ENCODE data around the gene SRD5A1.

The SRD5A1 gene

GRCh38 chr5:6632888-6633468 is at the start of gene SRD5A1, which contains the start of gene NSUN2:
TSS of gene SRD5A1 (plus strand) at chr5:6633440. CDS start at chr5:6633577, 137 bp downstream.
TSS of gene NSUN2 (minus strand) at chr5:6633044. CDS start at chr5:6632979, 65 bp downstream.
- DNase-seq = peak; percentile 83

DNA sequence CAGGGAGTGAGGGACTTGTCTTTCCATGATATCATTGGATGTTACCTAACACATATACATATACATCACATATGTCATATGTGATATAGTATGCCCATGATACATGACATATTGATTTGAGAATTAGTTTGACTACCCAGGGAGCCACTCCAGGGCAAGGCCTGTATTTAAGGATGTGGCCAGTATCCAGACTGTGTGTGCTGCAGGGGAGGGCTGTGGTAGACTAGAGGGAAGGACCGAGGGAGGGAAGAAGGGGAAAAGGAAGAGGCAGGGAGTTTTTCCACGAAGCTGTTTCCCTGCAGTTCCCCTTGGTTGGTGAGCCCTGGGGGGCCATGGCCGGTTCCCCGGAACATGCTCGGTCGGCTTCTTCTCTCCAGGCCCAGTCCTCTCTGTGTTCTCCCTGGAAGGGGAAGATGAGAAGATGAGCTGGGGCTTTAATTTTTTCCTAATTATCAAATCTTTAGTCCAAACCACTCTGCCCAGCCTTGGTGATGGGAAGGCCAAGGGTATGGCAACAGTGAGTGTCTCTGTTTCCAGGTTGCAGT is 49.1 kb upstream of the SRD5A1 start:
- DNase-seq = no peak

DNA sequence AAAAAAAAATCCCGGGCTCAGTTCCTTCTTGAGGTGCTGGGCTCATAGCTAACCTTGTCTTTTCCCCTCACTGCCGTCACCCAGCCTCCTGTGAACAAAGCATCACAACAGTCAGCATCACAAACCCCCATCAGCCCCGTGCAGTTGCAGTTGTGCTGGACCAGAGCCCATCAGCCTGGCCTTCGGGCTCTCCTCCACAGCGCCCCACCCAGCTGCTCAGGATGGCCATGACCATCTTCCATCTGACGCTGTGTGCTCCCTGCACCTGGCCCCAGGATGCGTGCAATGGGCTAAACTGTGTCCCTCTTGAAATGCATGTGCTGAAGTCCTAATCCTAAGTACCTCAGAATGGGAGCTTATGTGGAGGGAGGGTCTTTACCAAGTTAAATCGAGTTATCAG is 48.5 kb upstream of the SRD5A1 start:
- DNase-seq = no peak

- DNase-seq = no peak
Measured at GRCh38 chr5:6585168-6585567, 48.1 kb upstream of the SRD5A1 start.

GRCh38 chr5:6585939-6586646 is 47.1 kb upstream of the SRD5A1 start:
- DNase-seq = no peak

DNA sequence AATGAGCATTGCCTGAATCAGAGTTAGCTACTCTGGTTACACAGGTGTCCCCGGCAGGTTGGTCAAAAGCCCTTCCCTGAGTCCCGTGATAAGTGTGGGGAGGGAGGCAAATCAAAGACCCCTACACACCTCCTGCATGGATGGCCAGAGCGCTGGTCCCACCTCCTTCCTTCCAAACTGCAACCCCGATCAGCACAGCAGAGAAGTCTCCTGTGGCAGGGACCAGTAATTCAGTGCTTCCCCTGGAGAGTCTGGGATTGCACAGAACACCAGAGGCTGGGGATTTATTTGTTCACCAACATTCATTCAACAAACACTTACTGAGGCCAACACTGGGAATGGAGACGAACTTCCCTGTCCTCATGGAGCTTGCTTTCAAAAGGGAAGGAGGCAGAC is 46.6 kb upstream of the SRD5A1 start:
- no peak for DNase-seq

DNA sequence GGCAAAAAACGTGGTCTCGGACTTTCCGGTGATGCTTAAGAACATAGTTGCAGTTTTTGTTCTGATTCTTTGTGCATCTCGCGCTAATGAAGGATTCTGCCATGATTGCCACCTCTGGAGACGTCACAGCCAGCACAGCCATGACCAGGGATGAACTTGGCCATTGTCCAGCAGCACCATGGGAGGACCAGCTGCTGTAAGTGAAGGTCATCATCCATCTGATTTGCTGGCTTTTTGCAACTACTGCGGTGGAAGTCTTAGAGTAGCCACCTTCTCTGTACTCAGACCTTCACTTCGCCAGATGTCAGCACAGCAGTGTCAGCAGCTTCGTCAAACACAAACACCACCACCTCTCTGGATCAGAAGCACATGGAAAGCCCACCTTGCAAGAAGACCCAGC is 46.1 kb upstream of the SRD5A1 start:
- no peak for DNase-seq

DNA sequence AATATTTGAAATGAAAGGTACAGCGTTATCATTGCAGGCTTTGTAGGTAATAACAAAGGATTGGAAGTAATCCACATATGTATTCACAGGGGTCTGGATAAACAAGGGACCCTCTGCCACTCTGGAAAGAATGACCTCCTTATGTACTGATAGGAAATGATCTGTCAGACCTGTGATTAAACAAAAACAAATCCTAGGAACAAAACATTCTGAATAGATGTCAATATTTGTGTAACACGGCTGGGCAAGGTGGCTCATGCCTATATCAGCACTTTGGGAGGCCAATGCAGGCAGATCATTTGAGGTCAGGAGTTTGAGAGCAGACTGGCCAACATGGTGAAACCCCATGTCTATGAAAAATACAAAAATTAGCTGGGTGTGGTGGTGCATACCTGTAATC is 42.7 kb upstream of the SRD5A1 start:
- DNase-seq = no peak

DNA sequence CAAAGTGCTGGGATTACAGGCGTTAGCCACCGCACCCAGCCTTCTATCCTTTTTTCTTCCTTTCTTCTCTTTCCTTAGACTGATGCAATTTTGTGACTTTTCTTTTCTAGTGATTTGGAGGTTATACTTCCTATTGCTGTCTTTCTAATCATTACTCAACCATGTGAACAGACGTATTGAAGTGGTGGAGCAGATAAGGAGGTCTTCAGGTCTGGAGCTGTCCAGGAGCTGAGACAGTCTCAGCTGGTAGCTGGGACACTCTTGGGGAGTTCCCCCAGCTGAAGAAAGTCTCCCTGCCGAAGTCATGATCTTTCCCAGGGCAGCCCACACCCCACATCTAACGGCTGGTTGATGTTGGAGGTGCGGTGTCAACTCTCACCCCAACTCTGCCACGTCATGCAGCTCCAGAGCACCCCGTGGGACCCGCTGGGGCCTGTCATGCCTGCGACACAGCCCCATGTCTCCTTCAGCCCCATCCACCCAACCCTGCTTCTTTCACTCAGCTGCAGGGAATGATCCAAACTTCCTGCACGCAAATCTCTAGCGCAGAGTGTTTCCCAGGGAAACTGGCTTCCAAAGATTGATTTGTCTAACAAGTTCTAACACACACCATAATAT is 41.5 kb upstream of the SRD5A1 start:
- DNase-seq = no peak

- DNase-seq = no peak
Measured at GRCh38 chr5:6592601-6593000, 40.6 kb upstream of the SRD5A1 start.

GRCh38 chr5:6593148-6594016 is 39.9 kb upstream of the SRD5A1 start:
- no peak for DNase-seq

DNA sequence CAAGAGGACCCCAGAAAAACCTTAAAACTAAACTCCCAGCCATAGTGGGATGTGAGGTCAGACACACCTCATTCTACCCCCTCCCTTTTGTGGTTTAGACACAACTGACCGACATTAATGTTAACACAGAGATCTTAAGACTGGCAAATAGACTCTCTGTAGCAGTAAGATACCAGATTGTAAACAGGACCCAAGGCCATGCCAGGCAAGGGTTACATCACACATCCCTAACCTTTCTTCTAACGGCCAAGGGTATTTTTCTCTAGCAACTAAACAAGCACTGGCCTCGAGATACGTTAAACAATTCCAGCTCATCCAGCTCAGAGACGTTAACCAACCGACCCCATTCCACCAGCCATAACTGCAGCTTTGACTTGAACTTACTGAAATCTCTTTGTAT is 39.2 kb upstream of the SRD5A1 start:
- no peak for DNase-seq

- DNase-seq = no peak
Measured at GRCh38 chr5:6595405-6595804, 37.8 kb upstream of the SRD5A1 start.

DNA sequence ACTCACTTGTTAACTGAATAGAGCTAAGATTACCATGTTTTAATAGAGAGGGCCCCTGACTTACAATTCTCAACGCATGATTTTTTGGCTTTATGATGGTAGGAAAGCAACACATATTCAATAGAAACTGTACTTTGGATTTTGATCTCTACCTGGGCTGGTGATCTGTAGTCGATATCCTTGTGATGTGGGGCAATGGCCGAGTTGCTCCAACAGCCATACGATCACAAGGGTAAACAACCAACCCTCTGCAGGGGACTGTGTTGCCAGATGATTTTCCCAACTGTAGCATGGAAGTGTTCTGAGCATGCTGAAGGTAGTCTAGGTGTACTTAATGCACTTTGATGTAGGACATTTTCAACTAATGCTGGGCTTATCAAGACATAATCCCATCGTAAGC is 36.9 kb upstream of the SRD5A1 start:
- DNase-seq = no peak

GRCh38 chr5:6597557-6597956 is 35.7 kb upstream of the SRD5A1 start:
- no peak for DNase-seq

GRCh38 chr5:6598351-6598900 is 34.8 kb upstream of the SRD5A1 start:
- no peak for DNase-seq

DNA sequence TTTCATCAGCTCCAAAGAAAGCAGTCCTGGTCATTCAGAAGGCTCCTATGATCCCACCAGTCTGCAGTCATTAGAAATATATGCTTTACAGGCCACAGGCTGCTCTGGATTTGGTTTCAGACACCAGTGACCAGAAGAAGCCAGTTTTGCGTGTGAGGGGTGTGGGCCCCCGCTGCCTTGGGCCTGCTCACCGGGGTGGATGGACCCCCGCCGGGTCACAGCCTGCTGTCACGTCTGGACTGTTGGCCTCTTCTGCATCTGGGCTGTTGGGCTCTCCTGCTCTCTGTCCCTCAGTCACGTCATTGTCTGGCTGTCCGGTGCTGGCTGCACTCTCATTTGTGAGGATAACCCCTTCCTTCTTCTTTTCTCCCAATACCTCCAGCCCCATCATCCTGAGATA is 33.5 kb upstream of the SRD5A1 start:
- no peak for DNase-seq

GRCh38 chr5:6601271-6601670 is 32.0 kb upstream of the SRD5A1 start:
- DNase-seq = no peak

- DNase-seq = no peak
Measured at GRCh38 chr5:6601816-6602215, 31.4 kb upstream of the SRD5A1 start.

DNA sequence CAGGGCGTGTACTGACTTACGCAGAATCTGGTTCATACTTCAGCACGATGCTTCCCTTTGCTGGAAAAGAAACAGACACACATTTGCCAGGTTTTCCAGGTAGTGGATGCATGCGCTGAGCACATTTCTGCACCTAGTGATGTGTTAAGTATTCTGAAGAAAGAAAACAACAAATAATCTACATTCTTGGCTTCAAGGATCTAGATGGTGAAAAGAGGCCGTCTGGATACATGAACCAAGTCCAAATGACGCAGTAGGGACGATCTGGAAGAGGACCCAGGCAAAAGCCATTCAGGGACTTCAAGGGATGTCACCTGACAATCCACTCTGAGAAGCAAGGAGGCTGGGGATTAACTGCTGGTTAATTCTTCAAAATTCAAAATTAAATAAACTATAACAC is 30.8 kb upstream of the SRD5A1 start:
- no peak for DNase-seq

DNA sequence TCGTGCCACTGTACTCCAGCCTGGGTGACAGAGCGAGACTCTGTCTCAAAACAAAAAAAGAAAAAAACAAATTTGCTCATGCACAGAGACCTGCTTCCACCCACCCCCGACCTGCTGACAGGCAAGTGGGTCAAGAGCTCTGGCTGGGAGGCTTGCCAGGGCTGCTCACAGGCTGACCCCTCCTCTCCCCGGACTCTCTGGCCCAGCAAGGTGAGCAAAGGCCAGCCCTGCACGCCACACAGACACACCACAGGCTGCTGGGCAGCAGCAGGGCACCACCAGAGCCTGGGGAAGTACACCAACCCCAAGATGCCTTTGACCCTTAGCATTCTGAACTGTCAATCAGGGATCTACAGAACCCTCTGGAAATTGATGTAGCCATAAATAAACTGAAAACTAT is 29.6 kb upstream of the SRD5A1 start:
- no peak for DNase-seq

DNA sequence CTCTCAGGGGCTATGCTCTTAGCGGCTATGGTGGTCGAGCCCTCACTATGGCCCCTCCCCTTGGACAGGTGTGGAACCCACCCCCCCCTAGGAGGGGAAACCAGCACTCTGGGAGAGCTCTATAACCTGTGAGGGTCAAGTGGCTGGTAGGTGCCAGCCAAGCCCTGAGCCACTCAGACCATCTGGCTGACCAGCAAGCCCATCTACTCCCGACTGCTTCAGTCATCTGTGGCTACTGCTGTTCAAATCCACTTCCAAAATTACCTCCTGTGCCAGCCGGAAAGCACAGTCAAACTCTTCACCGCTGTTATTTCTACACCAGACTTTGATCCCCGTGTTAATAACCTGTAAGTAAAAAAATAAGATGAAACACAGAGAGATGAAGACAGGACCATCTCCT is 28.9 kb upstream of the SRD5A1 start:
- DNase-seq = no peak

DNA sequence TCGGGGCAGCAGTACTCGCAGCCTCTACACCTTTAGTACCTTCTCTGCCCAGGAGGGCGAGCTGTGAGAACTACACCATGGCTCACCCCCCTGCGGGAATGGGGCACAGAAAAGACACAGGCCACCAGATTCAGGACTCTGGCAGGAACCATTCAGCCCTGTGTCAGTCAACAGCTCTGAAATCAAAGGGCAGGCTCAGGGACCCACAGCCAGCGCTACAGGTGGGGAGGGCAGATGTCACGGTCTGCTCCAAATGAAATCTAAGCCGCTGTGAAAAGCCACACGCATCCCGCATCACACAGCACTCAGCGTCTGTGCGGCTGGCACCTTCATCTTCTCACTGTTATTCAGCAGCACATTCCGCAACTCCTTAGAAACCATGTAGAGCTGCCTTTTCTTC is 28.3 kb upstream of the SRD5A1 start:
- no peak for DNase-seq

Measured in KG1 (cell line).